Tibial artery (tissue), 4 donors: Measurements from ENCODE around the gene RAB11B.
A peak's percentile ranks its signal among the peaks of the same experiment; 100 is the strongest.

Experiments used
- DNase-seq, 2 donors: peaks; one replicate each; pipeline ENCODE4 v3.0.0-alpha.2; 2019
- H3K27ac ChIP-seq, 2 donors: fragments of 200-600 bp; sonication (generic) in 1 of 2; 1 replicate in 1 of 2; 2 replicates in 1 of 2; pipeline ENCODE4 v1.5.1; 2018 to 2019; ENCODE audit warnings: mild to moderate bottlenecking in 1 of 2
- H3K27me3 ChIP-seq, 2 donors: fragments of 200-600 bp; sonication (generic) in 1 of 2; one replicate each; pipeline versions ENCODE4 v1.5.1 to v1.6.0; 2016 to 2019
- H3K36me3 ChIP-seq, 3 donors: fragments of 200-600 bp; sonication (generic) in 2 of 3; one replicate each; pipeline ENCODE4 v1.5.1; 2016 to 2019; ENCODE audit warnings: mild to moderate bottlenecking in 2 of 3
- H3K4me1 ChIP-seq, 4 donors: fragments of 200-600 bp; sonication (generic) in 2 of 4; 1 replicate in 3 of 4; 2 replicates in 1 of 4; pipeline ENCODE4 v1.5.1; 2016 to 2019
- H3K4me3 ChIP-seq, 2 donors: fragments of 200-600 bp; sonication (generic) in 1 of 2; 1 replicate in 1 of 2; 2 replicates in 1 of 2; pipeline ENCODE4 v1.5.1; 2018 to 2019; ENCODE audit warnings: mild to moderate bottlenecking in 2 of 2
- H3K9me3 ChIP-seq, 3 donors: fragments of 200-600 bp; sonication (generic) in 1 of 3; one replicate each; pipeline ENCODE4 v1.5.1; 2016 to 2019
- CTCF ChIP-seq, 2 experiments: fragments of 200-600 bp in 1 of 2; fragments of 450-650 bp in 1 of 2; IDR thresholded peaks; one replicate each; pipeline ENCODE4 v1.5.1; 2017 to 2019; ENCODE audit warnings: antibody characterized with exemption in 2 of 2, mild to moderate bottlenecking in 1 of 2, moderate library complexity in 1 of 2
- intact Hi-C: fragments of 100-400 bp; cut with DNase I; formaldehyde crosslinking; loops from one replicate; pipeline ENCODE4 v1.15.0; 2023; ENCODE audit warnings: low total_unique reads

RAB11B gene

GRCh38 chr19:8451885-8452284 is 61.7 kb downstream of the RAB11B start:
- H3K27ac ChIP-seq = peak overlapping the region in 1 of 2 donors; percentile 10
- peaks cover 0 to 97% (median 69%) of the 10 kb centered on the region in 4 donors for H3K4me1 ChIP-seq
- no peak for TF ChIP-seq CTCF (IDR thresholded peaks at IDR 0.05)
- peaks cover 0 to 26% (median 19%) of the 10 kb centered on the region in 3 donors for H3K36me3 ChIP-seq
- H3K4me3 ChIP-seq = no peak overlapping the region
- H3K9me3 ChIP-seq = no peaks in the 10 kb centered on the region
- intact Hi-C loops = no loop called here
- H3K27me3 ChIP-seq = no peaks in the 10 kb centered on the region
- no peak for DNase-seq

GRCh38 chr19:8452446-8453123 is 62.4 kb downstream of the RAB11B start:
- H3K4me1 ChIP-seq = peaks cover 0 to 97% (median 65%) of the 10 kb centered on the region in 4 donors
- intact Hi-C loops = no loop called here
- peaks cover 0 to 25% (median 19%) of the 10 kb centered on the region in 3 donors for H3K36me3 ChIP-seq
- no peaks in the 10 kb centered on the region for H3K27me3 ChIP-seq
- peak overlapping the region; percentile 10 to 45 for H3K27ac ChIP-seq
- H3K9me3 ChIP-seq = no peaks in the 10 kb centered on the region
- no peak for DNase-seq
- TF ChIP-seq CTCF (IDR thresholded peaks at IDR 0.05) = no peak
- H3K4me3 ChIP-seq = no peak overlapping the region

GRCh38 chr19:8453616-8454015 is 63.5 kb downstream of the RAB11B start:
- peaks cover 0 to 21% (median 19%) of the 10 kb centered on the region in 3 donors for H3K36me3 ChIP-seq
- TF ChIP-seq CTCF (IDR thresholded peaks at IDR 0.05) = no peak
- intact Hi-C loops = no loop called here
- H3K4me1 ChIP-seq = peaks cover 0 to 97% (median 67%) of the 10 kb centered on the region in 4 donors
- H3K9me3 ChIP-seq = no peaks in the 10 kb centered on the region
- no peaks in the 10 kb centered on the region for H3K27me3 ChIP-seq
- H3K4me3 ChIP-seq = no peak overlapping the region
- H3K27ac ChIP-seq = no peak overlapping the region
- no peak for DNase-seq
